ENCODE data around the gene ITPRIPL2. TPM values are rescaled to one million over a fixed set of nuclear protein-coding genes. Genes with fewer than 3 reads are reported as not detected.

Gene ITPRIPL2
- total RNA-seq, 1 experiment from 2014 or later: 5.5 TPM

GRCh38 chr16:19105891-19106624 is 7.7 kb upstream of the ITPRIPL2 start:
- no peak for DNase-seq
- no peak overlapping the region for H3K4me3 ChIP-seq (ENCODE audit: insufficient read depth, low read depth, low read length)
- H3K36me3 ChIP-seq (replicated peaks; ENCODE audit: control insufficient read depth, insufficient read depth, low read length): no peaks in the 10 kb centered on the region

DNA sequence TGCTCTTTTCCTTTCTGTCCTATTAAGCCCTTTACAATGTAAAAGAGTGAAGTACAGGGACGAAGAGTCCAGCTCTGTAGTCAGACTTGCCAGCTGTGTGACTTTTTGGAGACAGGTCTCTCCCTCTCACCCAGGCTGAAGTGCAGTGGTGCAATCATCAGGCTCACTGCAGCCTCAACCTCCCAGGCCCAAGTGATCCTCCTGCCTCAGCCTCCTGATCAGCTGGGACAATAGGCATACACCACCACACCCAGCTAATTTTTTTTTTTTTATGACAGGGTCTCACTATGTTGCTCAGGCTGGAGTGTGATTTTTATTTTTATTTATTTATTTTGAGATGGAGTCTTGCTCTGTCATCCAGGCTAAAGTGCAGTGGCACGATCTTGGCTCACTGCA is 7.1 kb upstream of the ITPRIPL2 start:
- DNase-seq: no peak
- Histone ChIP-seq H3K36me3 (replicated peaks; ENCODE audit: control insufficient read depth, insufficient read depth, low read length) (no peaks in the 10 kb centered on the region), H3K27me3 (ENCODE audit: control insufficient read depth, insufficient read depth, low read length) (no peaks in the 10 kb centered on the region), H3K4me3 (ENCODE audit: insufficient read depth, low read depth, low read length) (no peak overlapping the region)

More at GRCh38 chr16:19105891-19106624, 7.7 kb upstream of the ITPRIPL2 start:
- no peaks in the 10 kb centered on the region for H3K27me3 ChIP-seq (ENCODE audit: control insufficient read depth, insufficient read depth, low read length)

DNA sequence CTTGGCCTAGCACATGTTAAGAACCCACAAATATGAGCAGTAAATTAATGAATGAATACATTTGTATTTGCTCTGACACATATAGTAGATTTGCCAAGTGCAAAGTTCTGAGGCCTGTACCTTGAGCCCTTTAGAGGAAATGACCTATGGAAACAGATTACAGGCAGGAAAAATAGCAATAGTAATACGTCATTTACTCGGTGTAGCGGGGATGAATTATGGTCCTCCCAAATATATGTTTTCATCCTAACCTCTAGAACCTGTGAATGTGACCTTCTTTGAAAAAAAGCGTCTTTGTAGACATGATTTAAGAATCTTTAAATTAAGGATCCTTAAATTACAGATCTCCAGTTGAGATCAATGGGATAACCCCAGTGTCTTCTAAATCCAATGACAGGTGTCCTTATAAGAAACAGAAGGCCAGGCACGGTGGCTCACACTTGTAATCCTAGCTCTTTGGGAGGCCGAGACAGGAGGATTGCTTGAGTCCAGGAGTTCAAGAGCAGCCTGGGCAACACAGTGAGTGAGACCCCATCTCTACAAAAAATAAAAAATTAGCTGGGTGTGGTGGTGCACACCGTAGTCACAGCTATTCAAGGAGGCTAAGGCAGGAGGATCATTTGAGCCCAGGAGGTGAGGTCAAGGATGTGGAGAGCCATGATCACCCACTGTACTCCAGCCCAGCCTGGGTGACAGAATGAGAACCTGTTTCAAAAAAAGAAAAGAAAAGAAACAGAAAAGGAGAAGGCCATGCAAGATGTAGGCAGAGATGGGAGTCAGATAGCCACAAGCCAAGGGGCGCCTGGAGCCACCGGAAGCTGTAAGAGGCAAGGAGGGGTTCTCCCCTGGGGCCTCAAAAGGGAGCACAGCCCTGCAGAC is 5.1 kb upstream of the ITPRIPL2 start:
- no peaks in the 10 kb centered on the region for H3K36me3 ChIP-seq (replicated peaks; ENCODE audit: control insufficient read depth, insufficient read depth, low read length)
- no peak for DNase-seq
- peaks cover 4% of the 10 kb centered on the region for H3K27me3 ChIP-seq (ENCODE audit: control insufficient read depth, insufficient read depth, low read length)
- H3K4me3 ChIP-seq (ENCODE audit: insufficient read depth, low read depth, low read length): no peak overlapping the region

DNA sequence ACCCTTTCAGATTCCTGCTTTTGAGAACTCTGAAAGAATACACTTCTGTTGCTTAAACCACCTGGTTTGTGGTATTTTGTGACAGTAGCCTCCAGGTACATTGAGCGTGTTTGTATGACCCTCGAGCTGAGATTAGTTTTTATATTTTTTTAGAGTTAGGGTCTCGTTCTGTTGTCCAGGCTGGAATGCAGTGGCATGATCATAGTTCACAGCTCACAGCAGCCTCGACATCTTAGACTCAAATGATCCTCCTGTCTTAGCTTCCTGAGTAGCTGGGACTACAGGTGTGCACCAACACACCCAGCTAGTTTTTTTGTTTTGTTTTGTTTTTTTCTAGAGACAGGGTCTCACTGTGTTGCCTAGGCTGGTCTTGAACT is 4.5 kb upstream of the ITPRIPL2 start:
- no peaks in the 10 kb centered on the region for H3K36me3 ChIP-seq (replicated peaks; ENCODE audit: control insufficient read depth, insufficient read depth, low read length)
- H3K27me3 ChIP-seq (ENCODE audit: control insufficient read depth, insufficient read depth, low read length): peaks cover 10% of the 10 kb centered on the region
- no peak for DNase-seq
- no peak overlapping the region for H3K4me3 ChIP-seq (ENCODE audit: insufficient read depth, low read depth, low read length)

- no peak overlapping the region for H3K4me3 ChIP-seq (ENCODE audit: insufficient read depth, low read depth, low read length)
- no peaks in the 10 kb centered on the region for H3K36me3 ChIP-seq (replicated peaks; ENCODE audit: control insufficient read depth, insufficient read depth, low read length)
- peaks cover 21% of the 10 kb centered on the region for H3K27me3 ChIP-seq (ENCODE audit: control insufficient read depth, insufficient read depth, low read length)
Measured at GRCh38 chr16:19110537-19111360, 3.0 kb upstream of the ITPRIPL2 start.

DNA sequence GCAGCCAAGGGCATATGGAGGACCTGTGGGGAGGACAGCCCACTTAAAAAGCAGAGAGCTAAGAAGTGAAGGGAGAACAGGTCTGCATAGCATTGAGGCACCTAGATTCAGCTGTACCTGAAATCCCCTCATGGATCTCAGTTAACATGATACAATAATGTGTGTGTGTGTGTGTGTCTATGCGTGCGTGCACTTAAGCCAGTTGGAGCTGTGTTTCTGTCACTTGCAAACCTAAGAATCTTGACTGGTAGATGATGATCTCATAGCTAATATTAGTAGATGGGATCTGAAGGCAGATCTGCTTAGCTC is 1.7 kb upstream of the ITPRIPL2 start:
- Histone ChIP-seq H3K36me3 (replicated peaks; ENCODE audit: control insufficient read depth, insufficient read depth, low read length) (no peaks in the 10 kb centered on the region), H3K4me3 (ENCODE audit: insufficient read depth, low read depth, low read length) (no peak overlapping the region), H3K27me3 (ENCODE audit: control insufficient read depth, insufficient read depth, low read length) (peaks cover 21% of the 10 kb centered on the region)
- no peak for DNase-seq

More at GRCh38 chr16:19110537-19111360, 3.0 kb upstream of the ITPRIPL2 start:
- DNase-seq: no peak

DNA sequence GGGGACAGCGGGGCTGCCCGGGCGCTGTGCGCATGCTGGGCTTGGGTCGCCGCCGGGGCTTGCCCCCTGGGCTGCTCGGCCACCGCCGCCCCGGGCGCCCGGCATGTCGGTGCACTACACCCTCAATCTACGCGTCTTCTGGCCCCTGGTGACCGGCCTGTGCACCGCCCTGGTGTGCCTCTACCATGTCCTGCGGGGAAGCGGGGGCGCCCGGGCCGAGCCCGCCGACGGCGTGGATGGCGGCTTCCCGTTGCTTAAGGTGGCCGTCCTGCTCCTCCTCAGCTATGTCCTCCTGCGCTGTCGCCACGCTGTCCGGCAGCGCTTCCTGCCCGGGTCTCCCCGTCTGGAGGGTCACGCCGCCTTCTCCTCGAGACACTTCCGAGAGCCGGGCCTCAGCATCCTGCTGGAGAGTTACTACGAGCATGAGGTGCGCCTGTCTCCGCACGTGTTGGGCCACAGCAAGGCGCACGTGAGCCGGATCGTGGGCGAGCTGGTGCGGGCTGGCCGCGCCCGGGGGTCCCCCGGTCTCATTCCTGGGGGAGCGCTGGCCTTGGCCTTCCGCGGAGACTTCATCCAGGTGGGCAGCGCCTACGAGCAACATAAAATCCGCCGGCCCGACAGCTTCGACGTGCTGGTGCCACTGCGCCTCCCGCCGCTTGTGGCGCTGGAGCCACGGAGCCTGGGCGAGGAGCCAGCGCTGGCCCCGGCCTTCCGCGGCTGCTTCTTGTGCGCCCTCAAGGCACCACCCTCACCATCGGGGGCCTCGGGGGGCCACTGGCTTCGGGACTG is 789 bp downstream of the ITPRIPL2 start:
- H3K4me3 ChIP-seq (ENCODE audit: insufficient read depth, low read depth, low read length): peak overlapping the region; percentile 45
- DNase-seq: peak; percentile 83
- peaks cover 21% of the 10 kb centered on the region for H3K27me3 ChIP-seq (ENCODE audit: control insufficient read depth, insufficient read depth, low read length)
- H3K36me3 ChIP-seq (replicated peaks; ENCODE audit: control insufficient read depth, insufficient read depth, low read length): no peaks in the 10 kb centered on the region

- peak; percentile 88 for DNase-seq
- Histone ChIP-seq H3K36me3 (replicated peaks; ENCODE audit: control insufficient read depth, insufficient read depth, low read length) (no peaks in the 10 kb centered on the region), H3K4me3 (ENCODE audit: insufficient read depth, low read depth, low read length) (no peak overlapping the region; the same call in 1 of the 2 replicates), H3K27me3 (ENCODE audit: control insufficient read depth, insufficient read depth, low read length) (peaks cover 21% of the 10 kb centered on the region)
Measured at GRCh38 chr16:19115148-19116021, 1.6 kb downstream of the ITPRIPL2 start.

DNA sequence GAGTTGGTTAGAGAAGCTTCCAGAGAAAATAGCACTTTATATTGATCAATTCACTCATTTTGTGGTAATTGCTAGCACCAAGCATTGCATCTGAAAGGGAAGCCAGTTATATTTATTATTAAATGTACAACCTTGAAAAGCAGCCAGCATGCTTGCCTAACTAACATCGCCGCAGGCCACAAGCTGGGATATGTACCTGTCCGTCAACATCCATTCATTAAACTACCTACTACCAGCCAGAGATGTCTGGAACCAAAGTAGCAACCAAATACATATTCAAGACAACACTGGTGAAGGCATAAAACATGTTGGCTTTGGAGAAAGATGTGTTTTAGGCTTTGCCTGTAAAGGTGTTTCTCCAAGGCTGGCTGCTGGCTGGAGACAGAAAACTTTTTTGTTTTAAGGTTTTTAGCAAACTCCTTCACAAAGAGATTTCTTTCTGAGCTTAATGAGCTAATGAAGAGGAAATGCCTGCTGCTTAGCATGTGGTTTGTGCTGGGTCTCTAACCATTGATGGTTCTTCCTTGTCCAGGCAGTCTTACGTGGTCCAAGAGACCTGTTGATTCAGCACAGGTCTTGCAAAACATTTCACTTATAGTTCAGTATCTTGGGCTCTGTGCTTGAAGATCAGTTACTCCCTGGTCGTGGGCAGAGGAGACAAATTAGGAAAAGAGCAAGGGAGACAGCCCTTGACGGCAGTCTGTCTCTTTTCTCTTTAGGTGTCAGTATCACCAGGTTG is 3.1 kb downstream of the ITPRIPL2 start:
- Histone ChIP-seq H3K36me3 (replicated peaks; ENCODE audit: control insufficient read depth, insufficient read depth, low read length) (no peaks in the 10 kb centered on the region), H3K4me3 (ENCODE audit: insufficient read depth, low read depth, low read length) (no peak overlapping the region), H3K27me3 (ENCODE audit: control insufficient read depth, insufficient read depth, low read length) (peaks cover 21% of the 10 kb centered on the region)
- no peak for DNase-seq

DNA sequence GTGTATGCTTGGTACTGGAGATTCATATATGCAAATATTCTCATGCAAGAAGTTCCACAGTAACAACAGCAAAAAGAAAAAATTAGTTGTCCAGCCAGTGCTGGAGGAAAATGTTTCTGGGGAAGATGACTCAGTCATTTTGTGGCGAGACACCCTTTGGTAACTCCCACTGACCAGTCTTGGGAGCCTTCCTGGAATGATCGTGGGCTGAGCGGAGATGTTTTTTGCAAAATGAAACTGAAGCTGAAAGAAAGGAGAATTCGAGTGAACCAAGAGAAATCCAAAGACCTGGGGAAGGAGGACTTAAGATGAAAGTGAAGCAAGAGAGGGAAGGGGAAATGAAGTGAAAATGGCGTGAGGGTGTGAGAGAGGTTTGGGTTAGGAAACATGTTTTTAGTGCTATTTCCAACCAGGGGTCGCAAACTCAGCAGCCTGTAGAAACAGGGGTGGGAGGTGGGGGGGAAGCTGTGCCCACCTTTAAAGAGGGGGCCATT is 5.2 kb downstream of the ITPRIPL2 start:
- DNase-seq: no peak

DNA sequence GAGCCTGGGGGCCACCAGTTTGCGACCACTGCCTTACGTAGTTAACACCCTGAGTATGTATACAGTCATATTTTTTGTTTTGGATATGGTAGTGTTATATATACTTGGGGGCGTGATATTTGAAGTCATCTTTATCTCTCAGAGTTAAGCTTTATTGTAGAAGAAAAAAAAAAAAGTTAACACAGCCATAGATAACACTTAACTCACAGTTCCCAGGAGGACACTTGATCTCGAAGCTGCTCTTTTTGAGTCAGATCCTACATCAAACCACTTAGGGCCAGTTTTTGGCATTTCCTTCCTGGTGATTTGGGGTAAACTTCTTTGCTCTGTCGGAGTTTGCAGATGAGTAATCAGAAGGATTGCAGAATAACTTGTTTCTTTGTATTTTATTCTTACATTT is 5.8 kb downstream of the ITPRIPL2 start:
- no peaks in the 10 kb centered on the region for H3K36me3 ChIP-seq (replicated peaks; ENCODE audit: control insufficient read depth, insufficient read depth, low read length)
- peaks cover 9% of the 10 kb centered on the region for H3K27me3 ChIP-seq (ENCODE audit: control insufficient read depth, insufficient read depth, low read length)
- no peak for DNase-seq
- no peak overlapping the region for H3K4me3 ChIP-seq (ENCODE audit: insufficient read depth, low read depth, low read length)

More for the DNA sequence above, 5.2 kb downstream of the ITPRIPL2 start:
- Histone ChIP-seq H3K36me3 (replicated peaks; ENCODE audit: control insufficient read depth, insufficient read depth, low read length) (no peaks in the 10 kb centered on the region), H3K27me3 (ENCODE audit: control insufficient read depth, insufficient read depth, low read length) (peaks cover 14% of the 10 kb centered on the region), H3K4me3 (ENCODE audit: insufficient read depth, low read depth, low read length) (no peak overlapping the region)

DNA sequence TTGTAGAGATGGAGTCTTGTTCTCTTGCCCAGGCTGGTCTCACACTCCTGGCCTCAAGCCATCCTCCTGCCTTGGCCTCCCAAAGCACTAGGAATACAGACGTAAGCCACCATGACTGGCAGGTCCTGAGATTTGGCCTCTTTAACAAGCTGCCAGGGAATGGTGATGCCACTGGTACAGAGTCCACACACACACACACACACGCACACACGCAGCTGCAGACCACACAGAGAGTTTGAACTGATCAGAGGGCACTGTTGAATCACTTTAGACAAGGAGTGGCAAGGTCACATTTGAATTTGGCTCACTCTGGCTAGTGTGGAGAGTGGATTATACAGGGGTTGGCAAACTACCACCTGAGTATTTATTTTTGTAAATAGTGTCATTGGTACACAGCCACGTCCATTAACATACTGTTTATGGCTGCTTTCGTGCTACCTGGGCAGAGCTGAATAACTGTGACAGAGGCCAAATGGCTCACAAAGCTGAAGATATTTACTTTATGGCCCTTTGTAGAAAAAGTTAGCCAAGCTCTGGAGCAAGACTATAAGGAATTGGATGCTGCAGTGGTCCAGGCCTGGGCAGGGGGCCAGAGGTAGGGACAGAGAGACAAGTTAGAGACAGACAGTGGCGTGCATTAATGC is 9.9 kb downstream of the ITPRIPL2 start:
- no peak overlapping the region for H3K4me3 ChIP-seq (ENCODE audit: insufficient read depth, low read depth, low read length)
- H3K36me3 ChIP-seq (replicated peaks; ENCODE audit: control insufficient read depth, insufficient read depth, low read length): no peaks in the 10 kb centered on the region
- DNase-seq: no peak
- H3K27me3 ChIP-seq (ENCODE audit: control insufficient read depth, insufficient read depth, low read length): no peaks in the 10 kb centered on the region
